ENCODE data around the gene F3.

F3 gene

GRCh38 chr1:94551449-94551848 is 9.9 kb upstream of the F3 start:
- no peak for DNase-seq

GRCh38 chr1:94550800-94551241 is 9.3 kb upstream of the F3 start:
- DNase-seq = no peak

GRCh38 chr1:94550396-94550795 is 8.8 kb upstream of the F3 start:
- DNase-seq = no peak

- DNase-seq = no peak
Observed at GRCh38 chr1:94549706-94550105, 8.1 kb upstream of the F3 start.

GRCh38 chr1:94544706-94545490 is 3.3 kb upstream of the F3 start:
- DNase-seq = no peak

GRCh38 chr1:94543893-94544635 is 2.5 kb upstream of the F3 start:
- no peak for DNase-seq

GRCh38 chr1:94543001-94543400 is 1.4 kb upstream of the F3 start:
- no peak for DNase-seq

GRCh38 chr1:94542088-94542870 is 720 bp upstream of the F3 start:
- peak; percentile 26 for DNase-seq

GRCh38 chr1:94540440-94541245 is 916 bp downstream of the F3 start:
- no peak for DNase-seq

GRCh38 chr1:94539496-94539895 is 2.1 kb downstream of the F3 start:
- DNase-seq = no peak

- DNase-seq = no peak
Observed at GRCh38 chr1:94538243-94538827, 3.2 kb downstream of the F3 start.

GRCh38 chr1:94537254-94537653 is 4.3 kb downstream of the F3 start:
- no peak for DNase-seq

- DNase-seq = no peak
Observed at GRCh38 chr1:94535879-94536278, 5.7 kb downstream of the F3 start.

- no peak for DNase-seq
Observed at GRCh38 chr1:94535095-94535494, 6.5 kb downstream of the F3 start.

- DNase-seq = no peak
Observed at GRCh38 chr1:94532077-94532476, 9.5 kb downstream of the F3 start.

- no peak for DNase-seq
Observed at GRCh38 chr1:94531664-94532063, 9.9 kb downstream of the F3 start.

- DNase-seq = no peak
Observed at GRCh38 chr1:94530373-94530878, 11.1 kb downstream of the F3 start.

- DNase-seq = no peak
Observed at GRCh38 chr1:94529416-94529815, 12.1 kb downstream of the F3 start.

GRCh38 chr1:94528826-94529225 is 12.7 kb downstream of the F3 start:
- no peak for DNase-seq

- DNase-seq = no peak
Observed at GRCh38 chr1:94528299-94528698, 13.3 kb downstream of the F3 start.

- DNase-seq = no peak
Observed at GRCh38 chr1:94527447-94528031, 14.0 kb downstream of the F3 start.

Data from NCI-H1694 (cell line).